Fibroblast of villous mesenchyme (primary cell): ENCODE measurements around the gene TYK2. TPM values are rescaled to one million over a fixed set of nuclear protein-coding genes. Genes with fewer than 3 reads are reported as not detected.

ENCODE experiments used
- DNase-seq: peaks from one replicate; pipeline ENCODE4 v3.0.0-alpha.2; 2010; ENCODE audit warnings: low read depth
- H3K4me3 ChIP-seq: 2 replicates; pipeline ENCODE4 v1.5.1; 2011; ENCODE audit warnings: low read depth, mild to moderate bottlenecking, low read length
- total RNA-seq: library from RNA; depleted of rRNA; stranded (reverse); fragments of >200 nt; gene quantifications from 2 replicates; pipeline ENCODE4 v1.2.3, GENCODE V29; 2012
- TF ChIP-seq, protein P1 (sequence below): IDR thresholded peaks from 2 replicates; pipeline ENCODE4 v1.5.1; 2012; ENCODE audit warnings: low read depth, mild to moderate bottlenecking, low read length; ENCODE audit not compliant: insufficient read depth

The TYK2 gene
- total RNA-seq, 1 donor, result 83.8 TPM

DNA sequence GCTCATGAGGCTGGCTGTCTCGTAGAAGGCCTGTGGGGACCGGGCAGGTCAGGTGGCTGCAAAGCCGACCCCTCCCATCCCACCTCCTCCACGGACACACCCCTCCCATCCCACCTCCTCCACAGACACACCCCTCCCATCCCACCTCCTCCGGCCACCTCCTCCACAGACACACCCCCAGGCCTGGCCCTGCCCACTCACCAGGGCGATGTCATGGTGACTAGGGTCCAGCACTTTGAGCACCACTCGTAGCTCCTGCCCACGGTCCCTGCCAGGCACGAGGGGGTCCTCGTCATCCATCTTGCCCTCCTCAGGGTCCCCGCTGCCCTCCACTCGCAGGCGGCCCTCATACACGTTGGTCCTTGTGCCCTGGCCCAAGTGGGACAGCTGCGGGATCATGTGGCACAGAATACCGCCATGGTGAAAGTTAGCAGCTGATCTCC, 18.8 kb downstream of the TYK2 start:
- no peak for DNase-seq
- TF ChIP-seq, protein P1, sequence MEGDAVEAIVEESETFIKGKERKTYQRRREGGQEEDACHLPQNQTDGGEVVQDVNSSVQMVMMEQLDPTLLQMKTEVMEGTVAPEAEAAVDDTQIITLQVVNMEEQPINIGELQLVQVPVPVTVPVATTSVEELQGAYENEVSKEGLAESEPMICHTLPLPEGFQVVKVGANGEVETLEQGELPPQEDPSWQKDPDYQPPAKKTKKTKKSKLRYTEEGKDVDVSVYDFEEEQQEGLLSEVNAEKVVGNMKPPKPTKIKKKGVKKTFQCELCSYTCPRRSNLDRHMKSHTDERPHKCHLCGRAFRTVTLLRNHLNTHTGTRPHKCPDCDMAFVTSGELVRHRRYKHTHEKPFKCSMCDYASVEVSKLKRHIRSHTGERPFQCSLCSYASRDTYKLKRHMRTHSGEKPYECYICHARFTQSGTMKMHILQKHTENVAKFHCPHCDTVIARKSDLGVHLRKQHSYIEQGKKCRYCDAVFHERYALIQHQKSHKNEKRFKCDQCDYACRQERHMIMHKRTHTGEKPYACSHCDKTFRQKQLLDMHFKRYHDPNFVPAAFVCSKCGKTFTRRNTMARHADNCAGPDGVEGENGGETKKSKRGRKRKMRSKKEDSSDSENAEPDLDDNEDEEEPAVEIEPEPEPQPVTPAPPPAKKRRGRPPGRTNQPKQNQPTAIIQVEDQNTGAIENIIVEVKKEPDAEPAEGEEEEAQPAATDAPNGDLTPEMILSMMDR, result no peak
- no peak overlapping the region for H3K4me3 ChIP-seq

DNA sequence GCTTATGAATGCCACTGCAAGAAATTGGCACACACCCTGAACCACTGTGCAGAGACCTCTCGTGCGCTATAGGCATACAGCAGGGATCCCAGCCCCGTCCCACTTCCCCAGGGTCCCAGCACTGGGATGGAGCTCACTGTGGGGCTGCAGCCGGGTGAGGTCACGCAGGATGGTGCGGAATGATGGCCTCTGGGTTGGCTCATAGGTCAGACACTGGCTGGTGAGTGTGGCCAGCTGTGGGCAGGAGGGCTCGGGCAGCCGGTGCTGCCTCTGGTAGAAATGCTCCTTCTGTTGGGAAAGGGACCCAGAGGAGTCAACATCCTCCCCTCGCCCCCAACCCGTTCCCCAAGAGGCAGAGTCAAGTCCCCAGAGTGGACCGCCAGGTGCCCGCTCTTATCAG, 23.9 kb downstream of the TYK2 start:
- no peak for DNase-seq
- TF ChIP-seq, protein P1, result no peak
- no peak overlapping the region for H3K4me3 ChIP-seq

DNA sequence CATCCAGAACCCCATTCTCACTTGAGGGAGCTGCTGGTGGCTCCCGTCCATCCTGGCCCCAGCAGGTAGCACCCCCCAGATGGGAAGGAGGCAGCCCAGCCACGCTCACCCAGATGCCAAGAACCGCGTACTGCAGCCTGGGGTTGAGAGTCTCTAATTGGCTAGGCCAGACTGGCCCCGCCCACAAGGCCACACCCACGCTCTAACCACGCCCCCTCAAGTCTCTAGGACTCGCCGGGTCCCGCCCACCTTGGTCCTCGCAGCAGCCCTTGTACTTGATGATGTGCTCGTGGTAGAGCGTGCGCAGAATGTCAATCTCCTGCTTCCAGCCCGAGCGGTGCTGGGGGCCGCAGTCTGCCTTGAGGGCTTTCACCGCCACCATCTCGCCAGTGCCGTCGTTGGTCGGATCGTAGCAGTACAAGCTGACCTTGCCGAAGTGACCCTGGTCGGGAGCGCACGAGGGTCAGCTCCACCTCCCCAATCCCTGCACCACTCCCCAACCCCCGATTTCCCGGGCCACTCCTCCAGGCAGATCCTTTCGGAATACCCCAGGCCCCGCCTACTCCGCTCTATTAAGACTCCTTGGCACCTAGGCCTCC, 26.5 kb downstream of the TYK2 start:
- H3K4me3 ChIP-seq, result no peak overlapping the region
- TF ChIP-seq, protein P1, result no peak
- DNase-seq, result peak; percentile 37

DNA sequence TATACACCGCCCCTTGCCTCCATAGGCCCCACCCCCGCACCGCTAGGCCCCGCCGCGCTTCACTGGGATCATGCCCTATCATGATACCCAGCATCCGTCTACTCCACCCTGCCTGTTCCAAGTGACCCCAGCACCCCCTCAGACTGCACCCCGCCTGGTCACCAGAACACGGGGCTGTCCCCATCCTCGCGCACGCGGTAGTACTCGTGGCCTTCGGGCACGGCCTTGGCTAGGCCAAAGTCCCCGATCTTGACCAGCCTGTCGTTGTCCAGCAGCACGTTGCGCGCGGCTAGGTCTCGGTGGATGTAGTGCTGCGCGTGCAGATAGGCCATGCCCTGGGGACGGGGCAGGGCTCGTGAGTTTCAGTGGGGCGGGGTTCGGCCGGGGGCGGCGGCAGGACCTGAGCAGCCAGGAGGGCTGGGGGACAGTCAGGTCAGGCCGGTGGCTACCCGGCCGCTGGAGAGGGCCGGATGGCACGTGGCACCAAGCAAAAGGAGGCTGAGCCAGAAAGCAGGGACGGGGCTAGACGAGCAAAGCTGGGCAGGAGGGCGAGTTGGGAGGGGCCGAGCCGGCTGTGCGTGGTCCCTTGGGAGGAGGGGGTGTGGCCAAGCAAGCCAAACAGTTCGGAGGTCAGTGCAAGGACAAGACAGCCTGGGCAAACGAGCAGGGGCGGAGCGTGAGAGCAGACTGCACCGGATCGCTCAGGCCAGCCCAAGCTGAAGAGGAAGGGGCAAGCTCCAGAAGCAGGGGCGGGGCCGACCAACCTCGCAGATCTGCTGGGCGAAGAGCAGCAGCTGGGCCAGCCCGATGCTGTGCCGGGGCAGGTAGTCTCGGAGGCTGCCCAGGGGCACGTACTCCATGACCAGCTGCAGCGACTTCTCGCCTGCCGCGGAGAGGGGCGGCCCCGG, 27.4 kb downstream of the TYK2 start:
- TF ChIP-seq, protein P1, result no peak
- peak; percentile 71 for DNase-seq
- H3K4me3 ChIP-seq, result no peak overlapping the region

DNA sequence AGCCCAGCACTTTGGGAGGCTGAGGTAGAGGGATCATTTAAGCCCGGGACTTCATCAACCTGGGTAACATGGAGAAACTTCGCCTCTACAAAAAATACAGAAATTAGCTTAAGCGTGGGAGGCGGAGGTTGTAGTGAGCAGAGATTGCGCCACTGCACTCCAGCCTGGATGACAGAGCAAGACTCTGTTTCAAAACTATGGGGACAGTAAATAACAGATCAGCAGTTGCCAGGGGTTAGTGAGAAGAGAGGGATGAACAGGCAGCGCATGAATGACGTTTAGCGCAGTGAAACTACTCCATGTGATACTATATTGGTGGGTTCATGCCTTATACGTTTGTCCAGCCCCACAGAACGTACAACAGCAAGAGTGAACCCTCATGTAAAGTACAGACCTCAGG, 33.9 kb downstream of the TYK2 start:
- no peak overlapping the region for H3K4me3 ChIP-seq
- TF ChIP-seq, protein P1, result no peak
- peak; percentile 74 for DNase-seq

DNA sequence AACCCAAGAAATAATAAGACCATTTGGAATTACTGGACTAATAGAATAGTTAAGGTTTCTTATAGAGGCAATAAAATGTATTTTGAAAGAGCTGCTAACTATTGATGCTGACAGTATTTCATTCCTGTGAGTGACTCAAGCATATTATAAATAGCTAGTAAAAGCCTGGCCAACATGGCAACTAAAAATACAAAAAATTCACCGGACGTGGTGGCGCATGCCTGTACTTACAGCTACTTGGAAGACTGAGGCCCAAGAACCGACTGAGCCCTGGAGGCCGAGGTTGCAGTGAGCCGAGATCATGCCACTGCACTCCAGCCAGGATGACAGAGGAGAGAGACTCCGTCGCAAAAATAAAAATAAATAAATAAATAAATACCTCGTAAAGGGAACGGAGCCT, 35.6 kb downstream of the TYK2 start:
- TF ChIP-seq, protein P1, result no peak
- no peak overlapping the region for H3K4me3 ChIP-seq
- DNase-seq, result no peak
